Activated CD8-positive, alpha-beta memory T cell treated with anti-CD3 and anti-CD28 coated beads for 1 hour (primary cell): ENCODE measurements around the gene FBRSL1.
"Not testable (repeated sequence)": the region's sequence is repeated elsewhere in the genome, so short reads cannot be mapped to it uniquely, and the experiment has no call there.

ENCODE experiments used
- DNase-seq, 2 donors: peaks; one replicate each; pipeline ENCODE4 v3.0.0-alpha.2; 2020; ENCODE audit warnings: low read depth in 1 of 2; ENCODE audit errors: extremely low read depth in 1 of 2

The FBRSL1 gene

GRCh38 chr12:132469423-132469822 lies 20.5 kb upstream of the FBRSL1 start:
- no peak for DNase-seq

GRCh38 chr12:132470397-132470796 lies 19.6 kb upstream of the FBRSL1 start:
- DNase-seq: no peak

- DNase-seq: no peak
These were observed 18.7 kb upstream of the FBRSL1 start for GRCh38 chr12:132471011-132471857.

GRCh38 chr12:132471858-132472255 lies 18.1 kb upstream of the FBRSL1 start:
- no peak for DNase-seq

GRCh38 chr12:132472386-132472785 lies 17.6 kb upstream of the FBRSL1 start:
- no peak for DNase-seq

GRCh38 chr12:132474237-132474741 lies 15.7 kb upstream of the FBRSL1 start:
- no peak for DNase-seq

- not testable (repeated sequence) for DNase-seq
These were observed 15.1 kb upstream of the FBRSL1 start for GRCh38 chr12:132474799-132475303.

GRCh38 chr12:132475304-132476037 lies 14.5 kb upstream of the FBRSL1 start:
- DNase-seq: no peak

GRCh38 chr12:132476038-132476414 lies 13.9 kb upstream of the FBRSL1 start:
- no peak for DNase-seq

GRCh38 chr12:132476421-132476820 lies 13.5 kb upstream of the FBRSL1 start:
- no peak for DNase-seq

- DNase-seq: no peak
These were observed 12.8 kb upstream of the FBRSL1 start for GRCh38 chr12:132477017-132477702.

GRCh38 chr12:132477703-132478432 lies 12.1 kb upstream of the FBRSL1 start:
- DNase-seq: no peak

GRCh38 chr12:132478433-132478803 lies 11.5 kb upstream of the FBRSL1 start:
- DNase-seq: no peak

- DNase-seq: no peak
These were observed 11.1 kb upstream of the FBRSL1 start for GRCh38 chr12:132478845-132479244.

GRCh38 chr12:132479291-132479690 lies 10.7 kb upstream of the FBRSL1 start:
- DNase-seq: no peak

GRCh38 chr12:132479938-132480622 lies 9.9 kb upstream of the FBRSL1 start:
- no peak for DNase-seq

GRCh38 chr12:132480623-132481132 lies 9.3 kb upstream of the FBRSL1 start:
- no peak for DNase-seq

GRCh38 chr12:132481345-132481744 lies 8.6 kb upstream of the FBRSL1 start:
- DNase-seq: no peak

- DNase-seq: no peak
These were observed 7.9 kb upstream of the FBRSL1 start for GRCh38 chr12:132481771-132482745.
